Limb (tissue), 2 donors: Measurements from ENCODE around the gene PCDHGC5.

Experiments
- DNase-seq, 2 donors: peaks; one replicate each; pipeline ENCODE4 v3.0.0-alpha.2; 2016; ENCODE audit errors: extremely low spot score in 2 of 2

The PCDHGC5 gene

DNA sequence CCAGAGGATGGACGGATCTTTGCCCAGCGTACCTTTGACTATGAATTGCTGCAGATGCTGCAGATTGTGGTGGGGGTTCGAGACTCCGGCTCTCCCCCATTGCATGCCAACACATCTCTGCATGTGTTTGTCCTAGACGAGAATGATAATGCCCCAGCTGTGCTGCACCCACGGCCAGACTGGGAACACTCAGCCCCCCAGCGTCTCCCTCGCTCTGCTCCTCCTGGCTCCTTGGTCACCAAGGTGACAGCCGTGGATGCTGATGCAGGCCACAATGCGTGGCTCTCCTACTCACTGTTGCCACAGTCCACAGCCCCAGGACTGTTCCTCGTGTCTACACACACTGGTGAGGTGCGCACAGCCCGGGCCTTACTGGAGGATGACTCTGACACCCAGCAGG is 1.9 kb downstream of the PCDHGC5 start:
- no peak for DNase-seq

DNA sequence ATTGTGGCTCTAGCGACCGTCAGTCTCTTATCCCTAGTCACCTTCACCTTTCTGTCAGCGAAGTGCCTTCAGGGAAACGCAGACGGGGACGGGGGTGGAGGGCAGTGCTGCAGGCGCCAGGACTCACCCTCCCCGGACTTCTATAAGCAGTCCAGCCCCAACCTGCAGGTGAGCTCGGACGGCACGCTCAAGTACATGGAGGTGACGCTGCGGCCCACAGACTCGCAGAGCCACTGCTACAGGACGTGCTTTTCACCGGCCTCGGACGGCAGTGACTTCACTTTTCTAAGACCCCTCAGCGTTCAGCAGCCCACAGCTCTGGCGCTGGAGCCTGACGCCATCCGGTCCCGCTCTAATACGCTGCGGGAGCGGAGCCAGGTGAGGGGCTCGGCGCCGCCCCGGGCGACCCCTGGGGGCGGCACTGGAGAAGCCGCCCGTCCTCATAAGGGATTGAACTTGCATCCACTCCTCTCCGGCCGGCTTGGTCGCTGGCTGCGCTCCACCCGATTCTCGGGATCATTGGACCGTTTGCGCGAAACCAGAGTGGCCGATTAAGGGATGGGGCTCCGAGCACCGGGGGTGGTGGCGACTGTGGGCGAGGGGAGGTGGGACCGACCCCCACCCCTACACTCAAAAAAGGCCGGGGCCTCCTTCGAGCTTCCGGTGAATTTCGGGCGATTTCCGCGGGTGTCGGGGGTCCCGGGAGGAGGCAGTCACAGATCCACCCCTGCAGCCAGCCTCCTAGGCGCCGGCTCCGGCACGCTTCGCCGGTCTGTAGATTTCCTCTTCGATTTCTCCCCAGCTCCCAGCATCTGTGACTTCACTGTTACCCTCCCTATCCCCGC is 2.7 kb downstream of the PCDHGC5 start:
- no peak for DNase-seq

DNA sequence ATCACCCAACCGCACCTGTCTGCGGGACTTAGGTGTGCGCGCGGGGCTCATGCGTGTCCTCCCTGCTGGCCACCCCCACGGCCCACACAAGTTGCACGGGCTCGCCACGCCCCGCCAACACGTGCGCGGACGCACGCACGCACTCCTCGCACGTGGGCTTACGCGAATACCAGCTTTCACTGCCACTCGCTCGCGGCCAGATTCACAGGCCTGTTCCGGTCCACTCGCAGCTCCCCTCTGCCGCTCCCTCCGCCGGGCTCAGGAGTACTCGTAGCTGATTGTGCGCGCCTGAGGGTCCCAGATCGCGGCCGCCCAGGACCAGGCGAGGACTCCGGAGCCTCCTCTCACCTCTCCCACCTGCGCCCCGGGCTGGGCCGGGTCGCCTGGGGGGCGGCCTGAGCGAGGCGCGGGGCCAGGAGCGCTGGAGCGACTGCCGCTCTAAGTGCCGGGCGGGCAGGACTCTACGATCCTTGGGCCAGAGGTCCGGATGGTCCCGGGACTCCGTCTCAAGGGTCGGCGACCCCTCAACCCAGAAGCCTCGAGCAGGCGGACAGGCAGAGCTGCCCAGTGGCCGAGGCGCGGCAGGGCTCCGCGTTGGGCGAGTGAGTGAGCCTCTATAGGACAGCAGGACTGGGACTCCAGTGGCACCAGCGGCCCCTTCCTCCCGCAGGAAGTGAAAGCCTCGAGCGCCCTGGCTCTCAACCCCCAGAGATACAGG is 3.4 kb downstream of the PCDHGC5 start:
- DNase-seq, result peak in 1 of 2 donors; percentile 63

DNA sequence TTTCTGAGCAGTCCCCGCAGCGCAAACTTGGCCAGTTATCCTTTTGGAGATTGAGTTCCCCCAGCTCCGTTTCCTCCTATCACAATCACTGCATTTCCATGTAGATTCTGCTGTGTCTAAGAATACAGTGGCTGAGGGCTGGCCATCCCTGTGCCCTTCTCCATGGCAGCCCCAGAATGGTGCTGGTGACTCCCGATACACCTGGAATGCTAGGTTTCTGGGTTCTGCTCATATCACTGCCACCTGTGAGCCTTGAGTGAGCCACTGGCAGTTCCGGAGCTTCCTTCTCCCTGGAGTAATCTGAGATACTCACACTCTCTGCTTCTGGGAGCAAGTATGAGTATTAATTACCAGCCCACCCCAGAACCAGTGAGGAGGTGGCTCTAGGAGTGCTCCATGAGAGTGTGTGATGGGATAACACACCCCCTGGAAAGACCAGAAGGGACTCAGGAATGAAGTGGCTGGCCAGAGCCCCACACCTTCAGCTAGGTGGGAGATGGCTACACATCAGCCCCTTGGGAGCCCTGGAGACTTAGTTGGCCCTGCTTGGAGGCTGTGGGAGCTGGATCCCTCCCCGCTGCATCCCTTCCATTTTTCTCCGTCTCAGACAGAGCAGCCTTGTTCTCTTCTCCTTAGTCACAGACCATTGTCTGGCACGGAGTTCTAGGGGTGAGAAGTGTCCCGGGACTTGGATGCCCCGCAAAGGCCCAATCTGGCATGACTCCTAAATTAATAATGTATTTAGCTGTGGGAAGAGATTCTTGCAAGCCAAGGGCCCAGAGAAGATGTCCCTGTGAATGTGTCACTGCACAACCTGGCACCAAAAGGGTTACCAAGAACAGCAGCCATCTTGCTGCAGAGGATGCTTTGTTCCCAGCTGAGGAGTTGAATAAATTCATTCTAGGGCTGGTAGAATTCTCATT is 4.9 kb downstream of the PCDHGC5 start:
- peak in 1 of 2 donors; percentile 42 for DNase-seq

DNA sequence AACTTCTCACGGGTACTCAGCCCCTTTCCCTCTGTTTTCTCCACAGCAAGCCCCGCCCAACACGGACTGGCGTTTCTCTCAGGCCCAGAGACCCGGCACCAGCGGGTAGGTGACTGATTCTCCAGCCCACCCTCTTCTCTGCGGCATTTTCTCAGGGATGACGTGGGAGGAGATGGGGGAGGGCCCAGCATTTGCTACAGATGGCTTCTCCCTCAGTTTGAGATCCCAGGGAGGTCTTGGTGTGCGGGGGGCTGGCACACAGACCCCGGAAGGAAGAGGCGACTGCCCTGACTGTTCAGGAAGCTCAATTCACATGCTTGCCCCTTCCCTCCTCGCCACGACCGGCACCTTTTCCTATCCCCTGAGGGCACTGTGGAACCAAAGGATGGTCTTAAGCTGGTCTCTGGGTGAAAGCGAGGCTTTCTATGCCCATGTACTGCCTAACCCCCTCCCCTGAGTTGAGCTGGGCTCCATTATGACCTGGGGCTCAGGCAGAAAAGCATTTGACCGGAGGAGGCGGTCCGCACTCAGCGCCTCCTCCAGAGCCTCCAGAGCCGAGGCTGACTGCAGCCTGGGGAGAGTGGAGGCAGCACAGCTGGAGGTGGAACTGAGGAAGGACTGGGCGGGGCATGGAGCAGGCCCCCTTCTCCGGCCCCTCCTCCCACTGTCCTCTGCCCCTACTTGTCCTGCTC is 6.0 kb downstream of the PCDHGC5 start:
- peak in 1 of 2 donors; percentile 78 for DNase-seq

DNA sequence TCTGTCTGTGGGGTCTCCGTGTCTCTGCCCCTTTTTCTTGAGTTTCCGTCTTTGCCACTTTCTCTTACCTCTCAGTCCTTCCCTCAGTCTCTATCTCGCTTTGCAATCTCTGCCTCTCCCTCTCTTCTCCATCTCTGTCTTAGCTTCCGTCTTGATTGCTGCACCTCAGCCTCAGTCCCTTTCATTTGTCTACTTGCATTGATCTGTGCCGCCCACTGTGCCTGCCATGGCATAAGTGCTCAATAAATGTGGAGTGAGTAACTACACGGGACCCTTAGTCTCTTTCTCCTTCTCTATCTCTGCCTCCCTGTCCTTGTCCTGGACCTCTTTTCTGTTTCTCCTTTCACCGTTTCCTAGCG is 6.6 kb downstream of the PCDHGC5 start:
- no peak for DNase-seq

DNA sequence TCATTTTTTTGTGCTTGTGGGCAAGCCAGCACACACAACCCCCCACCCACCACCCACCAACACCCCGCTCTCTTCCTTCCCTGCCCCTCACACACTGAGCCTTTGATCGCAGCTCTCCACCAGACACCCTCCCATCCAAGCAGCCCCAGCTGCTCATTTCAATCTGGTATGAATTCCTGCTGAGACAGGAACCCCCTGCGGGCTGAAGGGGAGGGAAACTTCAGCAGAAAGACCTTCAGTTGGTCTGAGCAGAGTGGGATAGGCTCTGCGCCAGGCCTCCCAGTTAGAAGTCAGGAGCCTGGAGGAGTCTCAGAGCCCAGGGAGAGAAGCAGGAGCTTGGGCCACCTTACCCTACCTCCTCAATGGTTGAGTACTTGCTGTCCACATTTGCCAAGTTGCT is 7.2 kb downstream of the PCDHGC5 start:
- DNase-seq, result peak; percentile 68 to 77

DNA sequence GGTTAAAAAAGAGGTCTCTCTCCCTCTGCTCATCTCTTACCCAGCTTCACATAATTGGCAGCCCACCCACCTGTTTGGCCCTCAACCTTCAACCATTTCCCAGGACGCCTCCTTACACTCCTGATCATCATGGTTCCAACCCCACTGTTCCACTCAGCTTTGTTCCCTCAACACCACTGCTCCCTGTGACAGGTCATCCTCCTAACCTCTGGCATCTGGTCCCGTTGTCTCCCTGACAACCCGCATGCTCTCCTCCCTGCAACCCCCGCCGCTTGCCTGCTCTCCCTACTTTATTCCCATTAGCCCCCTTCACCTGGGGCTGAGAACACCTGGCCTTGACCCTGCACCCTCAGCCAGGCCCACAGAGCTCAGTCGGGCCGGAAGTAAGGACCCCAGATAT is 12.9 kb downstream of the PCDHGC5 start:
- DNase-seq, result no peak

DNA sequence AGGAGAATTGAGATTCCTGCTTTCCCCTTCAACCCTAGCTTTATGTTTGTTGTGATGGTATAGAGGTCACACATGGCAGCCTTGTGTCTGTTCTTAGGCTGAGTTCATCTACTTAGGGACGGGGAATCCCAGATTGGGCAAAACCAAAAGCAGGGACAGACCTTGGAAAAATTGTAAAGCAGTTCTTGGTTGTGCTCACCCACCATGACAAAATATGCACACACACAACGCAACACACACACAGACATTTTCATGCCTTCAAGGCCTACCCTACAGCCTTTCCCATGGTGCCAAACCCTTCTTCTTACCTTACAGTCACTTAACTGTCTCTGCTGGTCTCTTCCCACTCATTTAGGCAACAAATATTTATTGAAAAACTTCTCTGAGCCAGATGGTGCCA is 14.8 kb downstream of the PCDHGC5 start:
- no peak for DNase-seq

DNA sequence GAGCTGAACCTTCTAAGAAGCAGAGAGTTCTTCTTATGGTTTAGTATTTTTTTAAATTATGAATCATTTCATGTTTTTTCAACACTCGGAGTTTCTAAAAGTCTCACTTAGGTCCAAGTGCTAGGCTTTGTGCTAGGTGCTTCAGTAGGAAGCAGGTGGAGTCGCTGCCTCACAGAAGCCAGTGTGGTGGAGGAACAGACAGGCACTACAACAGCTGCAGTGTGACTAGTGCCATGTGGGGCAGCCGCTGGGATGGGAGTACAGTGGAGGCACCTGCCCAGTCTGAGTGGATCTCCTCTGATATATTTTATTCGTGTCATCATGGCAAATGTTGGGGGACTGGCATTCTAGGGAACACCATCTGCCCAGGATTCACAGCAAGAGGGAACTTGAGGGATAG is 15.3 kb downstream of the PCDHGC5 start:
- no peak for DNase-seq

DNA sequence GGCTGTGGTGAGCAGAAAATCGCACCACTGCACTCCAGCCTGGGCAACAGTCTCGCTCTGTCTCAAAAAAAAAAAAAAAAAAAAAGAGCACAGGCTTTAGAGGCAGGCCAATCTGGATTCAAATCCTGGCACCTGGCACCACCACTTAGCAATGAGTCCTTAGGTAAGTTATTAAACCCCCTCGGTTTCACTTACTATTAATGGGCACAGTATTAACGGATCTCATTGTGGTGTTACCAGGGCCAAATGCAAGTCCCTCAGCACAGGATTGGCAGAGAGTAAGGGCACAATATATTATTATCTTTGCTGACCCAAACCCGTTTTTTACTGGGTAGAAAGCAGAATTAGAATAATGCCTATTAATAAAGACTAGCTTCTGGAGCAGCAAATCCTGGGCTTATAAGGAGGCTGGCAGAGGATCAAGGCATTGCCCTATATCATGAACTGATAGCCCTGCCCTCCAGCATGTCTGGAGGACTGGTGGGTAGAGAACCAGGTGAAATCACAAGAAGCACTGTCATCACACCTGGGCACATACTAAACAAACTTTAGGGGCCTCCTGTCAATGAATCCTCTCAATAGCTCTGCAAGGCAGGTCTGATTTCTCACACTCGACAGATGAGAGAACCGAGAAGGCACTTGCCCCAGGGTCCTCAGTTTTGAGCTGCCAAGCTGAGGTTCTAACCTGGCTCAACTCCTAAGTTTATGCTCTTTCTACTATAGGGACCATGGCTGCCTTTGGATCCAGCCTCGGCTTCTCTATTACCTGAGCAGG is 17.7 kb downstream of the PCDHGC5 start:
- DNase-seq, result no peak

DNA sequence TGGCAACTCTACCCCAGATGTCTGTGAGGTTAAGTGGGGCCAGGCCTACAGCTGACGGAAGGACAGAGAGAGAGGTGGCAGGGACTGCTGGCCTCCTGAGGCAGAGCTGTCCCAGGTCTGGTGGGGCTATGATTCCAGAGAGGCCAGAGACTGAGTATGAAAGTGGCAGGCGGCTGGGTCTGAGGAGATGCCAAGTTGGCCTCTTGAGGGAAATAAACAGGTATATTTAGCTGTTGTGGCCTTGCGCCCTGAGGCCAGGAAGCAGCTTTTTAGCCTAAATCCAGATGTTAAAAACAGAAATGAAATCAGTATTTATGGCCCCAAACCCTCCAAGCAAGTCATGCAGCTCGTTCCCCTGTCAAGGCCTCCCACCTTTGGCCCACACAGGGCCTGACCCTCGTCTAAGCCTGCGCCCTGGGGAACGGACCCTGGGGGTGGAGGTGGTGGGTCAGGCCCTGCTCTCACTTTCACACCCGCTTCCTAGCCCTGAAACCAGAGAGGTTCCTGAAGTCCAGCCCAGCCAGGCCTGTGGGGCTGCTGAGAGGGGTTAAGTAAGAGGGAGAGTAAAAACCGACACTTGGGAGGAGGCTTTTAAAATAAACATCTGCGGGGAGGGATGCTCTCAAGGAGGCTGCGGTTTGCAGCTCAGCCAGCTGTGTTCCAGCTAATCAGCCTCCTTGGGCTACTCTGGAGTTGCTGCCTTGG is 18.7 kb downstream of the PCDHGC5 start:
- peak; percentile 55 to 70 for DNase-seq

DNA sequence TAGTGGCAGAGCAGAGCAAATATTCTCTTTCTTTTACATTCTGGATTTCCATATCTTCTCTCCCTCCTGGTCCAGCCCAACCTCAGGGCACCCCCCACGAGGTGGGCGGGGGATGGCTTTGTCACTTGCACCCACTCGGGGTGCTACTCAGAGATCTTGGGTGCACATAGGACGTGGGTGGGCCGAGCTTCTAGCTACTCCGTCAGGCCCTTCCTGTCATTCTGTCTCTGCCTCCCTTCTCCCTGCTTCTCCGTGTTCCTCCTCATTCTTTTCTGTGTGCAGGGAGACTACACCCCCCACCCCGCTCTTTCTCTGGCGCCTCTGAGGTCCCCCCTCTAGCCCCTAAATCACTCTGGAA is 19.5 kb downstream of the PCDHGC5 start:
- no peak for DNase-seq

DNA sequence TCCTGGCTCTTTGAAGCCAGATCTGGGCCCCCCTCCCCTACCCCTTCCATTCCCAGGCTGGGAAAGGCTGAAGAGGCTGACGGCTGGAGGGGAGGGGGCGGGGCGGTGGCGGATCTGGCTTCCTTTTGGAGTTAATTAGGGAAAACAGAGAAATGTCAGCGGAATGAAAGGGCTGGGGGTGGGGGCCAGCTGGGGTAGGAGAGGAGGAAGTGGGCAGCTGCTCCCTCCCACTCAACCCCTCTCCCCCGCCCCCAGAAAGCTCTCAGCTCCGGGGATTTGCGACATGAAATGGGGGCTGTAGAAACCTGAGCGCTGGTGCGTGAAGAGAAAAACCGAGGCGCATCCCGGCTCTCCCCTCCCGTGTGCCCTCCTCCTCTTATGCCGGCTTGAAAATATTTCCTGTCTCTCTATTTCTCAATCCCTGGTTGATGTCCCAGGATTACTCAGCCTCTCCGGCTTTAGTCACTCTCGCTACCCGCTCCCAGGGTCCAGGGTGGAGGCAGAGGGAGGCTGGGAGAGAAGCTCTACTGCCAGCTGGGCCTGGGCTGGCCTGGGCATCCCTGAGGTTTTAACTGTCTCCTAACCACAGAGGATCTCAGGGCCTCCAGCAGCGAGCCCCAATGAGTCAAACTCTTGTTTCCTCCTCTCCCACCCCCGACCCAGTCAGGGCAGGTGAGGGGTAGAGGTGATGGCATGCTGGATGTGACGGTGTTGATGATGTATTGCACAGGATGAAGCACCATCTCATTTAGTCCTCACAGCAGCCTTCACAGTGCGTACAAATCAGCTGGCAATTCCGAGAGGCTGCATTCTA is 20.1 kb downstream of the PCDHGC5 start:
- DNase-seq, result peak; percentile 65 to 89

DNA sequence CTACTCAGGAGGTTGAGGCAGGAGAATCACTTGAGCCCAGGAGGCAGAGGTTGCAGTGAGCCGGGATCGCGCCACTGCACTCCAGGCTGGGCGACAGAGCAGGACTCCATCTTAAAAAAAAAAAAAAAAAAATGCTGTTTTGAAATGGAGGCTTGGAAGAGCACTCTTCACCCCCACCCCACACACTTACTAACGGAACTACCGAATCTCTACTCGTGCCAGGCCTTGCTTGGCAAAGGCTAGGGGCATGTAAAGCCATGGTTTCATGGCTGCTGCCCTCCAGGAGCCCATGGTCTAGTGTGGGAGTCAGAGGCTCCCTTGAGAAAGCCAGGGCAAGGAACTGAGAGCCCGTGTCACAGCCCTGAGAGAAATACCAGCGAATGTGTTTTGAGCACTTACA is 21.3 kb downstream of the PCDHGC5 start:
- no peak for DNase-seq

DNA sequence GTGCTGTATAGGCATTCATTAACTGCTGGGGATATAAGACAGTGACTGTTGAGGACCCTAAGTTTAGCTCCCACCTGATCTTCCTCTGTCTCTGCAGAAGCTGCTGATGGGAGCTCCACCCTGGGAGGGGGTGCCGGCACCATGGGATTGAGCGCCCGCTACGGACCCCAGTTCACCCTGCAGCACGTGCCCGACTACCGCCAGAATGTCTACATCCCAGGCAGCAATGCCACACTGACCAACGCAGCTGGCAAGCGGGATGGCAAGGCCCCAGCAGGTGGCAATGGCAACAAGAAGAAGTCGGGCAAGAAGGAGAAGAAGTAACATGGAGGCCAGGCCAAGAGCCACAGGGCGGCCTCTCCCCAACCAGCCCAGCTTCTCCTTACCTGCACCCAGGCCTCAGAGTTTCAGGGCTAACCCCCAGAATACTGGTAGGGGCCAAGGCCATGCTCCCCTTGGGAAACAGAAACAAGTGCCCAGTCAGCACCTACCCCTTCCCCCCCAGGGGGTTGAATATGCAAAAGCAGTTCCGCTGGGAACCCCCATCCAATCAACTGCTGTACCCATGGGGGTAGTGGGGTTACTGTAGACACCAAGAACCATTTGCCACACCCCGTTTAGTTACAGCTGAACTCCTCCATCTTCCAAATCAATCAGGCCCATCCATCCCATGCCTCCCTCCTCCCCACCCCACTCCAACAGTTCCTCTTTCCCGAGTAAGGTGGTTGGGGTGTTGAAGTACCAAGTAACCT is 22.1 kb downstream of the PCDHGC5 start:
- no peak for DNase-seq

DNA sequence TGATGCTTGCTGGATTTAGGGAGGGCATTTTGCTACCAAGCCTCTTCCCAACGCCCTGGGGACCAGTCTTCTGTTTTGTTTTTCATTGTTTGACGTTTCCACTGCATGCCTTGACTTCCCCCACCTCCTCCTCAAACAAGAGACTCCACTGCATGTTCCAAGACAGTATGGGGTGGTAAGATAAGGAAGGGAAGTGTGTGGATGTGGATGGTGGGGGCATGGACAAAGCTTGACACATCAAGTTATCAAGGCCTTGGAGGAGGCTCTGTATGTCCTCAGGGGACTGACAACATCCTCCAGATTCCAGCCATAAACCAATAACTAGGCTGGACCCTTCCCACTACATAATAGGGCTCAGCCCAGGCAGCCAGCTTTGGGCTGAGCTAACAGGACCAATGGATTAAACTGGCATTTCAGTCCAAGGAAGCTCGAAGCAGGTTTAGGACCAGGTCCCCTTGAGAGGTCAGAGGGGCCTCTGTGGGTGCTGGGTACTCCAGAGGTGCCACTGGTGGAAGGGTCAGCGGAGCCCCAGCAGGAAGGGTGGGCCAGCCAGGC is 23.0 kb downstream of the PCDHGC5 start:
- DNase-seq, result no peak

DNA sequence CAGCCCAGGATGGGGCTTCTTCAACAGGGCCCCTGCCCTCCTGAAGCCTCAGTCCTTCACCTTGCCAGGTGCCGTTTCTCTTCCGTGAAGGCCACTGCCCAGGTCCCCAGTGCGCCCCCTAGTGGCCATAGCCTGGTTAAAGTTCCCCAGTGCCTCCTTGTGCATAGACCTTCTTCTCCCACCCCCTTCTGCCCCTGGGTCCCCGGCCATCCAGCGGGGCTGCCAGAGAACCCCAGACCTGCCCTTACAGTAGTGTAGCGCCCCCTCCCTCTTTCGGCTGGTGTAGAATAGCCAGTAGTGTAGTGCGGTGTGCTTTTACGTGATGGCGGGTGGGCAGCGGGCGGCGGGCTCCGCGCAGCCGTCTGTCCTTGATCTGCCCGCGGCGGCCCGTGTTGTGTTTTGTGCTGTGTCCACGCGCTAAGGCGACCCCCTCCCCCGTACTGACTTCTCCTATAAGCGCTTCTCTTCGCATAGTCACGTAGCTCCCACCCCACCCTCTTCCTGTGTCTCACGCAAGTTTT is 23.6 kb downstream of the PCDHGC5 start:
- DNase-seq, result peak in 1 of 2 donors; percentile 87
